ENCODE data around the gene EMP2.
"Not testable (repeated sequence)": the region's sequence is repeated elsewhere in the genome, so short reads cannot be mapped to it uniquely, and the experiment has no call there.

EMP2 gene

GRCh38 chr16:10577305-10578202, 2.8 kb downstream of the EMP2 start:
- no peak for DNase-seq

- no peak for DNase-seq
Measured at GRCh38 chr16:10576390-10577304, 3.8 kb downstream of the EMP2 start.

GRCh38 chr16:10575506-10576130, 4.8 kb downstream of the EMP2 start:
- no peak for DNase-seq

- no peak for DNase-seq
Measured at GRCh38 chr16:10572611-10573010, 7.8 kb downstream of the EMP2 start.

- no peak for DNase-seq
Measured at GRCh38 chr16:10571354-10571753, 9.0 kb downstream of the EMP2 start.

GRCh38 chr16:10569621-10570020, 10.8 kb downstream of the EMP2 start:
- DNase-seq = no peak

- no peak for DNase-seq
Measured at GRCh38 chr16:10566613-10567012, 13.8 kb downstream of the EMP2 start.

- DNase-seq = no peak
Measured at GRCh38 chr16:10565167-10565566, 15.2 kb downstream of the EMP2 start.

- DNase-seq = no peak
Measured at GRCh38 chr16:10564591-10564990, 15.8 kb downstream of the EMP2 start.

- DNase-seq = no peak
Measured at GRCh38 chr16:10562361-10562899, 18.0 kb downstream of the EMP2 start.

GRCh38 chr16:10561425-10561824, 19.0 kb downstream of the EMP2 start:
- DNase-seq = no peak

- DNase-seq = no peak
Measured at GRCh38 chr16:10561001-10561400, 19.4 kb downstream of the EMP2 start.

GRCh38 chr16:10559792-10560191, 20.6 kb downstream of the EMP2 start:
- DNase-seq = not testable (repeated sequence)

GRCh38 chr16:10558746-10559641, 21.4 kb downstream of the EMP2 start:
- DNase-seq = no peak

GRCh38 chr16:10558305-10558704, 22.1 kb downstream of the EMP2 start:
- no peak for DNase-seq

GRCh38 chr16:10557750-10558149, 22.6 kb downstream of the EMP2 start:
- DNase-seq = no peak

- DNase-seq = no peak
Measured at GRCh38 chr16:10556236-10556635, 24.2 kb downstream of the EMP2 start.

- no peak for DNase-seq
Measured at GRCh38 chr16:10554569-10554968, 25.8 kb downstream of the EMP2 start.

- DNase-seq = peak; percentile 60
Measured at GRCh38 chr16:10552998-10553491, 27.4 kb downstream of the EMP2 start.

GRCh38 chr16:10552281-10552680, 28.1 kb downstream of the EMP2 start:
- no peak for DNase-seq

- DNase-seq = no peak
Measured at GRCh38 chr16:10551881-10552280, 28.5 kb downstream of the EMP2 start.

- no peak for DNase-seq
Measured at GRCh38 chr16:10548404-10548803, 32.0 kb downstream of the EMP2 start.
